WTC11 (cell line): ENCODE measurements around the gene CXCL5.

Source experiments
- CREB1 ChIP-seq: sonication (generic); formaldehyde crosslinking; IDR thresholded peaks from 2 replicates; pipeline ENCODE4 v1.8.0; 2023; ENCODE audit warnings: mild to moderate bottlenecking, missing genetic modification reagents
- CTCF ChIP-seq: fragments of 200-600 bp; IDR thresholded peaks from 2 replicates; pipeline ENCODE4 v1.8.0; 2022; ENCODE audit warnings: antibody characterized with exemption
- E2F4 ChIP-seq: sonication (generic); formaldehyde crosslinking; IDR thresholded peaks from 2 replicates; pipeline ENCODE4 v1.8.1; 2022; ENCODE audit warnings: low read depth, mild to moderate bottlenecking, moderate library complexity, missing genetic modification reagents, borderline replicate concordance
- ESRRA ChIP-seq: sonication (generic); formaldehyde crosslinking; IDR thresholded peaks from 2 replicates; pipeline ENCODE4 v1.8.1; 2022; ENCODE audit warnings: mild to moderate bottlenecking, missing genetic modification reagents, borderline replicate concordance
- FOXK1 ChIP-seq: sonication (generic); formaldehyde crosslinking; IDR thresholded peaks from 2 replicates; pipeline ENCODE4 v1.8.0; 2022; ENCODE audit warnings: mild to moderate bottlenecking, moderate library complexity, missing genetic modification reagents
- IRF2 ChIP-seq: sonication (generic); formaldehyde crosslinking; IDR thresholded peaks from 2 replicates; pipeline ENCODE4 v1.8.0; 2022; ENCODE audit warnings: low read depth, missing genetic modification reagents, borderline replicate concordance
- MAX ChIP-seq: sonication (generic); formaldehyde crosslinking; IDR thresholded peaks from 2 replicates; pipeline ENCODE4 v1.8.0; 2022; ENCODE audit warnings: mild to moderate bottlenecking, missing genetic modification reagents
- NFYB ChIP-seq: sonication (generic); formaldehyde crosslinking; conservative IDR thresholded peaks from 2 replicates; pipeline ENCODE4 v1.8.0; 2022; ENCODE audit warnings: low read depth, missing genetic modification reagents
- NR2C2 ChIP-seq: sonication (generic); formaldehyde crosslinking; IDR thresholded peaks from 2 replicates; pipeline ENCODE4 v1.8.0; 2022; ENCODE audit warnings: mild to moderate bottlenecking, missing genetic modification reagents
- STAT6 ChIP-seq: sonication (generic); formaldehyde crosslinking; conservative IDR thresholded peaks from 2 replicates; pipeline ENCODE4 v1.8.1; 2023; ENCODE audit warnings: mild to moderate bottlenecking, low read depth, missing genetic modification reagents, moderate library complexity

GRCh38 chr4:73992050-73992449 lies 6.4 kb downstream of the CXCL5 start:
- TF ChIP-seq CTCF, result no peak
- no peak for TF ChIP-seq NFYB (CRISPR knock-in tag)
- no peak for TF ChIP-seq IRF2 (CRISPR knock-in tag)
- no peak for TF ChIP-seq E2F4 (CRISPR knock-in tag)
- TF ChIP-seq MAX (CRISPR knock-in tag), result no peak
- no peak for TF ChIP-seq CREB1
- no peak for TF ChIP-seq NR2C2 (CRISPR knock-in tag)
- no peak for TF ChIP-seq STAT6 (CRISPR knock-in tag)
- TF ChIP-seq FOXK1, result no peak
- TF ChIP-seq ESRRA (CRISPR knock-in tag), result no peak
